Ishikawa (cell line): ENCODE results near the gene STPG3.

Source experiments
- CEBPB ChIP-seq: IDR thresholded peaks from 2 replicates; pipeline ENCODE4 v1.6.1; 2012
- CREB1 ChIP-seq: IDR thresholded peaks from 2 replicates; pipeline ENCODE4 v1.6.1; 2012; ENCODE audit warnings: low read depth
- EGR1 ChIP-seq: IDR thresholded peaks from 2 replicates; pipeline ENCODE4 v1.6.1; 2012
- EP300 ChIP-seq: IDR thresholded peaks from 2 replicates; pipeline ENCODE4 v1.6.1; 2012; ENCODE audit warnings: borderline replicate concordance
- FOXM1 ChIP-seq: IDR thresholded peaks from 2 replicates; pipeline ENCODE4 v1.6.1; 2012; ENCODE audit warnings: low read depth, borderline replicate concordance
- NFIC ChIP-seq: IDR thresholded peaks from 2 replicates; pipeline ENCODE4 v1.6.1; 2012
- RAD21 ChIP-seq: IDR thresholded peaks from 2 replicates; pipeline ENCODE4 v1.6.1; 2012; ENCODE audit warnings: low read depth
- TAF1 ChIP-seq: IDR thresholded peaks from 2 replicates; pipeline ENCODE4 v1.6.1; 2012; ENCODE audit warnings: low read depth, mild to moderate bottlenecking
- TCF12 ChIP-seq: IDR thresholded peaks from 2 replicates; pipeline ENCODE4 v1.6.1; 2012; ENCODE audit warnings: low read depth
- TEAD4 ChIP-seq: IDR thresholded peaks from 2 replicates; pipeline ENCODE4 v1.6.1; 2012
- YY1 ChIP-seq: IDR thresholded peaks from 2 replicates; pipeline ENCODE4 v1.6.1; 2012; ENCODE audit warnings: low read depth
- ZBTB7A ChIP-seq: IDR thresholded peaks from 2 replicates; pipeline ENCODE4 v1.6.1; 2012; ENCODE audit warnings: low read depth
- TF ChIP-seq, protein P1 (sequence below): IDR thresholded peaks from 2 replicates; pipeline ENCODE4 v1.6.1; 2012
- TF ChIP-seq, protein P2 (sequence below): IDR thresholded peaks from 2 replicates; pipeline ENCODE4 v1.6.1; 2012
- TF ChIP-seq, protein P3 (sequence below): IDR thresholded peaks from 2 replicates; pipeline ENCODE4 v1.6.1; 2012; ENCODE audit warnings: low read depth, mild to moderate bottlenecking

The STPG3 gene

DNA sequence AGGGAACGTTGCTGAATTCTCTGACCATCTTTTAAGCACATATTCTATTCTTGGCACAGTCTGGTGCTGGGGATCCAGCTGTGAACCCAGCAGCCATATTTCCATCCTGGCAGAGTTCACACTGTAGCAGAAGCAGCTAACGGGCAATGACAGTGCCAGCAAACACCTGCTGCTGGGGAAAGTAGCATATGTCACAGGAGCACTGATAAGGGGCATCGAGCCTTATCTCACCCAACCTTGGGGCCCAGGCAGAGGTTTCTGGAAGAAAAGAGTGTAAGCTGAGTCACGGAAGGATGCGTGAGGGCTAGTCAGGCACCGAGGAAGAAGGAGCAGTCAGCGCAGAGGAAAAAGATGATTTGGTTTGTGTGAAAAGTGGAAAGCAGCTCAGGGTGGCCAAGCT, 44.5 kb upstream of the STPG3 start:
- TF ChIP-seq, protein P1, sequence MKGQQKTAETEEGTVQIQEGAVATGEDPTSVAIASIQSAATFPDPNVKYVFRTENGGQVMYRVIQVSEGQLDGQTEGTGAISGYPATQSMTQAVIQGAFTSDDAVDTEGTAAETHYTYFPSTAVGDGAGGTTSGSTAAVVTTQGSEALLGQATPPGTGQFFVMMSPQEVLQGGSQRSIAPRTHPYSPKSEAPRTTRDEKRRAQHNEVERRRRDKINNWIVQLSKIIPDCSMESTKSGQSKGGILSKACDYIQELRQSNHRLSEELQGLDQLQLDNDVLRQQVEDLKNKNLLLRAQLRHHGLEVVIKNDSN: no peak
- no peak for TF ChIP-seq CEBPB
- TF ChIP-seq, protein P2, sequence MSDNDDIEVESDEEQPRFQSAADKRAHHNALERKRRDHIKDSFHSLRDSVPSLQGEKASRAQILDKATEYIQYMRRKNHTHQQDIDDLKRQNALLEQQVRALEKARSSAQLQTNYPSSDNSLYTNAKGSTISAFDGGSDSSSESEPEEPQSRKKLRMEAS: no peak
- TF ChIP-seq TEAD4: no peak

GRCh38 chr9:137211532-137211931, 39.6 kb upstream of the STPG3 start:
- TF ChIP-seq CEBPB (no peak), CREB1 (no peak), TEAD4 (no peak), EP300 (no peak), FOXM1 (no peak)
- TF ChIP-seq, protein P1: no peak
- TF ChIP-seq, protein P2: no peak

- no peak for TF ChIP-seq TEAD4
- TF ChIP-seq FOXM1: no peak
- TF ChIP-seq YY1: no peak
- no peak for TF ChIP-seq RAD21
- TF ChIP-seq TCF12: no peak
- no peak for TF ChIP-seq CEBPB
- TF ChIP-seq ZBTB7A: no peak
- TF ChIP-seq, protein P1: no peak
- TF ChIP-seq NFIC: no peak
- TF ChIP-seq TAF1: no peak
- TF ChIP-seq, protein P2: no peak
Observed at GRCh38 chr9:137212520-137212919, 38.6 kb upstream of the STPG3 start.

GRCh38 chr9:137213160-137214060, 37.7 kb upstream of the STPG3 start:
- TF ChIP-seq CEBPB: no peak
- peak; percentile 30; the same call in 1 of the 2 replicates for TF ChIP-seq RAD21

DNA sequence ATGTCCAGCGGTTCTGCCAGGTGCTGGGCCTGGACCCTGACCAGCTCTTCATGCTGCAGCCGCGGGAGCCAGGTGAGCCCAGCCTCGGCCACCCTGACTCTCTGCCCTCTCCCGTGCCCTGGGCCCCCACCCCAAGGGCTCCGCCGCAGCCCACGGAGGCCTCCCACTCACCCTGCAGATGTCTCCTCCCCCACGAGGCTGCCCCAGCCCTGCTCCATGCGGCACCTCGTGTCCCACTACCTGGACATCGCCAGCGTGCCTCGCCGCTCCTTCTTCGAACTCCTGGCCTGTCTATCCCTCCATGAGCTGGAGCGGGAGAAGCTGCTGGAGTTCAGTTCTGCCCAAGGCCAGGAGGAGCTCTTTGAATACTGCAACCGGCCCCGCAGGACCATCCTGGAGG, 36.5 kb upstream of the STPG3 start:
- TF ChIP-seq, protein P2: no peak
- TF ChIP-seq RAD21: no peak
- no peak for TF ChIP-seq TCF12
- no peak for TF ChIP-seq TEAD4
- TF ChIP-seq FOXM1: no peak
- no peak for TF ChIP-seq CEBPB
- TF ChIP-seq TAF1: no peak
- TF ChIP-seq, protein P3, sequence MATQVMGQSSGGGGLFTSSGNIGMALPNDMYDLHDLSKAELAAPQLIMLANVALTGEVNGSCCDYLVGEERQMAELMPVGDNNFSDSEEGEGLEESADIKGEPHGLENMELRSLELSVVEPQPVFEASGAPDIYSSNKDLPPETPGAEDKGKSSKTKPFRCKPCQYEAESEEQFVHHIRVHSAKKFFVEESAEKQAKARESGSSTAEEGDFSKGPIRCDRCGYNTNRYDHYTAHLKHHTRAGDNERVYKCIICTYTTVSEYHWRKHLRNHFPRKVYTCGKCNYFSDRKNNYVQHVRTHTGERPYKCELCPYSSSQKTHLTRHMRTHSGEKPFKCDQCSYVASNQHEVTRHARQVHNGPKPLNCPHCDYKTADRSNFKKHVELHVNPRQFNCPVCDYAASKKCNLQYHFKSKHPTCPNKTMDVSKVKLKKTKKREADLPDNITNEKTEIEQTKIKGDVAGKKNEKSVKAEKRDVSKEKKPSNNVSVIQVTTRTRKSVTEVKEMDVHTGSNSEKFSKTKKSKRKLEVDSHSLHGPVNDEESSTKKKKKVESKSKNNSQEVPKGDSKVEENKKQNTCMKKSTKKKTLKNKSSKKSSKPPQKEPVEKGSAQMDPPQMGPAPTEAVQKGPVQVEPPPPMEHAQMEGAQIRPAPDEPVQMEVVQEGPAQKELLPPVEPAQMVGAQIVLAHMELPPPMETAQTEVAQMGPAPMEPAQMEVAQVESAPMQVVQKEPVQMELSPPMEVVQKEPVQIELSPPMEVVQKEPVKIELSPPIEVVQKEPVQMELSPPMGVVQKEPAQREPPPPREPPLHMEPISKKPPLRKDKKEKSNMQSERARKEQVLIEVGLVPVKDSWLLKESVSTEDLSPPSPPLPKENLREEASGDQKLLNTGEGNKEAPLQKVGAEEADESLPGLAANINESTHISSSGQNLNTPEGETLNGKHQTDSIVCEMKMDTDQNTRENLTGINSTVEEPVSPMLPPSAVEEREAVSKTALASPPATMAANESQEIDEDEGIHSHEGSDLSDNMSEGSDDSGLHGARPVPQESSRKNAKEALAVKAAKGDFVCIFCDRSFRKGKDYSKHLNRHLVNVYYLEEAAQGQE: no peak
- no peak for TF ChIP-seq NFIC
- TF ChIP-seq EP300: no peak
- no peak for TF ChIP-seq ZBTB7A
- no peak for TF ChIP-seq CREB1
- TF ChIP-seq YY1: no peak
- TF ChIP-seq, protein P1: no peak
- no peak for TF ChIP-seq EGR1

DNA sequence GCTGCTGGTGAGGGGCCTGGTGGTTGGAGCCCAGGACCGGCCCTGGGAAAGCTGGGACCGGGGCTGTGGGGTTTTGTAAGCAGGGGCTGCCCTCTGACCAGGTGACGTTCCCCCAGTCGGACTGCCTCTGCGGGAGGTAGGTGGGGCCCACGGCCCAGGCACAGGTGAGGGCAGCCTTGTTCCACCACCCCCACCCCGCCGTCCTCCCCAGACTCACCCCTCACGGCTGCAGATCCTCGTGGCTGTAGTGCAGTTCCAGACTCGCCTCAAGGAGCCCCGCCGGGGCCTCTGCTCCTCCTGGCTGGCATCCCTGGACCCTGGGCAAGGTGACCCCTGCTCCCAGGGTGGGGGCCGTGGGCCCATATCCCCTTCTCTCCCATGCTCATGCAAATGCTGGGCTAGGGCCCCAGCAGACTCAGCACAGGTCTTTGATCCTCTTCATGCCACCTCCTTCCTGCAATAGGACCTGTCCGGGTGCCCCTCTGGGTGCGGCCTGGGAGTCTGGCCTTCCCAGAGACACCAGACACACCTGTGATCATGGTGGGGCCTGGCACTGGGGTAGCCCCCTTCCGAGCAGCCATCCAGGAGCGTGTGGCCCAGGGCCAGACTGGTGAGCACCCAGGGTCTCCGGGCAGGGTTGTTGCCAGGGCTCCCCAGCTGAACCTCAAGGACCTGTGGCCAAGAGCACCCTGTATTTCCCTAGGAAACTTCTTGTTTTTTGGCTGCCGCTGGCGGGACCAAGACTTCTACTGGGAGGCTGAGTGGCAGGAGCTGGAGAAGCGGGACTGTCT, 35.7 kb upstream of the STPG3 start:
- TF ChIP-seq, protein P2: no peak
- TF ChIP-seq, protein P1: no peak
- TF ChIP-seq YY1 (no peak), TEAD4 (no peak), CREB1 (no peak), EGR1 (no peak), TAF1 (no peak), RAD21 (no peak), NFIC (no peak), FOXM1 (no peak)
